Nephron (organoid): ENCODE data around the gene SUPT6H.
A peak's percentile ranks its signal among the peaks of the same experiment; 100 is the strongest.

Experiments
- H3K27ac Mint-ChIP-seq, 3 experiments: 2 replicates each; pipeline ENCODE4 v1.8.0; 2020; ENCODE audit warnings: mixed read lengths in 3 of 3, mild to moderate bottlenecking in 2 of 3, moderate library complexity in 1 of 3
- H3K27me3 Mint-ChIP-seq: 2 replicates; pipeline ENCODE4 v1.8.0; 2021; ENCODE audit warnings: low read depth, mild to moderate bottlenecking, moderate library complexity, mixed read lengths
- H3K36me3 Mint-ChIP-seq: 2 replicates; pipeline ENCODE4 v1.8.0; 2020; ENCODE audit warnings: low read depth, mixed read lengths
- H3K4me1 Mint-ChIP-seq: 2 replicates; pipeline ENCODE4 v1.8.0; 2020; ENCODE audit warnings: mixed read lengths
- H3K4me3 Mint-ChIP-seq, 3 experiments: 2 replicates each; pipeline ENCODE4 v1.8.0; 2020; ENCODE audit warnings: mild to moderate bottlenecking in 3 of 3, mixed read lengths in 3 of 3, moderate library complexity in 2 of 3
- H3K9me3 Mint-ChIP-seq: 2 replicates; pipeline ENCODE4 v1.8.0; 2020; ENCODE audit warnings: mixed read lengths
- CTCF ChIP-seq, 3 experiments: fragments of 200-600 bp; sonication (generic); IDR thresholded peaks; one replicate each; pipeline ENCODE4 v1.5.0; 2021; ENCODE audit warnings: antibody characterized with exemption in 3 of 3; ENCODE audit not compliant: unreplicated experiment in 3 of 3

SUPT6H gene

GRCh38 chr17:28715217-28715616, 53.2 kb downstream of the SUPT6H start:
- TF ChIP-seq CTCF (IDR thresholded peaks at IDR 0.05; ENCODE audit: unreplicated experiment in 3 of 3) = no peak
- H3K27ac Mint-ChIP-seq = peak overlapping the region; percentile 46 to 73 (median 68)
- peaks cover 49% of the 10 kb centered on the region for H3K4me1 Mint-ChIP-seq
- H3K27me3 Mint-ChIP-seq = no peaks in the 10 kb centered on the region
- H3K4me3 Mint-ChIP-seq = peak overlapping the region; percentile 86 to 91 (median 88)
- no peaks in the 10 kb centered on the region for H3K9me3 Mint-ChIP-seq
- peaks cover 36% of the 10 kb centered on the region for H3K36me3 Mint-ChIP-seq

GRCh38 chr17:28716740-28717577, 55.0 kb downstream of the SUPT6H start:
- H3K36me3 Mint-ChIP-seq = peaks cover 50% of the 10 kb centered on the region
- H3K27ac Mint-ChIP-seq = peak overlapping the region; percentile 99 to 100 (median 99)
- no peaks in the 10 kb centered on the region for H3K9me3 Mint-ChIP-seq
- peak overlapping the region; percentile 86 to 91 (median 88) for H3K4me3 Mint-ChIP-seq
- no peak for TF ChIP-seq CTCF (IDR thresholded peaks at IDR 0.05; ENCODE audit: unreplicated experiment in 3 of 3)
- no peaks in the 10 kb centered on the region for H3K27me3 Mint-ChIP-seq
- H3K4me1 Mint-ChIP-seq = peaks cover 57% of the 10 kb centered on the region

- Mint-ChIP-seq H3K27ac (peak within 1 kb of the TSS; percentile 99 to 100 (median 99)), H3K27me3 (no peaks in the 10 kb centered on the region), H3K9me3 (no peaks in the 10 kb centered on the region), H3K4me3 (peak within 1 kb of the TSS; percentile 86 to 91 (median 88)), H3K36me3 (peaks cover 50% of the 10 kb centered on the region), H3K4me1 (peaks cover 55% of the 10 kb centered on the region)
- TF ChIP-seq CTCF (IDR thresholded peaks at IDR 0.05; ENCODE audit: unreplicated experiment in 3 of 3) = peak; percentile 27 to 55 (median 28)
These were observed 55.8 kb downstream of the SUPT6H start, which contains the start of gene RAB34 for GRCh38 chr17:28717578-28718332. Gene RAB34 (minus strand): TSS chr17:28717868. CDS start chr17:28717266, 602 bp downstream.

- Mint-ChIP-seq H3K27ac (peak overlapping the region; percentile 99 to 100 (median 99)), H3K9me3 (no peaks in the 10 kb centered on the region), H3K36me3 (peaks cover 56% of the 10 kb centered on the region), H3K4me3 (peak overlapping the region; percentile 86 to 91 (median 88)), H3K27me3 (no peaks in the 10 kb centered on the region), H3K4me1 (peaks cover 56% of the 10 kb centered on the region)
- no peak for TF ChIP-seq CTCF (IDR thresholded peaks at IDR 0.05; ENCODE audit: unreplicated experiment in 3 of 3)
These were observed 56.5 kb downstream of the SUPT6H start for GRCh38 chr17:28718333-28719020.

- TF ChIP-seq CTCF (IDR thresholded peaks at IDR 0.05; ENCODE audit: unreplicated experiment in 3 of 3) = no peak
- Mint-ChIP-seq H3K27me3 (no peaks in the 10 kb centered on the region), H3K9me3 (no peaks in the 10 kb centered on the region), H3K4me1 (peaks cover 60% of the 10 kb centered on the region), H3K27ac (peak overlapping the region; percentile 99 to 100 (median 99)), H3K4me3 (peak overlapping the region; percentile 95 to 100 (median 98)), H3K36me3 (peaks cover 57% of the 10 kb centered on the region)
These were observed 57.0 kb downstream of the SUPT6H start for GRCh38 chr17:28719021-28719433.
